ENCODE results near the gene TDRKH. TPM values are rescaled to one million over a fixed set of nuclear protein-coding genes. Genes with fewer than 3 reads are reported as not detected.

Gene TDRKH
- total and polyA plus RNA-seq, 2 of the 13 experiments (the other 11 are each of a cell fraction or from before 2014, with no cell fraction given): 3.9 to 5.4 TPM

DNA sequence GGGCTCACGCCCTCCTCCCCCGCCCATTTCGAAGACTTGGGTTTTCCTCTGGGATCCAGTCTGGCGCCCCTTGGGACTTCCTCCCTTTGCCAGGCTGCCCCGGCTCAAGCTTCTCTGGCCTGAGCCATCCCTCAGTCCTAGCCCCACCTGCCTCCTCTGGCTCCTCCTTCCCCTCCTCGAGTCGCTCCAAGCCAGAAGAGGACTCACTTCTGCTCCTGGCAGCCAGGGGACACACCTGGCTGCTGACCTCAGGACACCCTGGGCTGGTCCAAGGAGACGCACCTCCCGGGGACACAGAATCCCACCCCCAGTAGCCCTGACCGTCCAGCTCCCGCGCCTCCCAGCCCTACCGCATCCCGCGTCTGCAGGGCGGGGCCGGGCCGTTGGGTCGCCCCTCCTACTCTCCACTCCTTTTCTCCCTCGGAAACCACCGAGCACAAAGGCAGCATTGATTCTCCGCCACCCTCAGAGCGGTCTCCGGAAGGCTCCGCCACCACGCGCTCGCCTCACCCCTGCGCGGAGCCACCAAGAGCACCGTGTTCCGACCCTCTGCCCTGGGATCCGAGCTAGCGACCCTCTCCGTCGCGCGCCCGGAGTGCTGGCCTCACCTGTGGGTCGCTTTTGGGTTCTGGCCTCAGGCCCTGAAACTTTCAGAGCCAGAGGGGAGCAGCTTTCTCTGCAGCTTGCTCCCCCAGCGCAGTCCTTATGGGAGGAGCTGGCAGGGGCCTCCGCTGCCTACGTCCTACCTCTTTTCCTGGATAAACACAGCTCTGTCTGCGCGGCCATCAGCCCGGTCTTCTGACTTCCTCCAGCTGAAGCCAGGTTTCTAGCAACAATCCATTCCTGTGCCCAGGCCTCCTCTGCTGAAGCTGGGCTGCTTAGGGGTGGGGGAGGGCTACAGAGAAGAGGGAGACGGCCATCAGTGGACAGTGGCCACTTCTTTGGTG, 49.4 kb upstream of the TDRKH start, which contains the start of gene C2CD4D (continued):
- TF ChIP-seq, protein P1, sequence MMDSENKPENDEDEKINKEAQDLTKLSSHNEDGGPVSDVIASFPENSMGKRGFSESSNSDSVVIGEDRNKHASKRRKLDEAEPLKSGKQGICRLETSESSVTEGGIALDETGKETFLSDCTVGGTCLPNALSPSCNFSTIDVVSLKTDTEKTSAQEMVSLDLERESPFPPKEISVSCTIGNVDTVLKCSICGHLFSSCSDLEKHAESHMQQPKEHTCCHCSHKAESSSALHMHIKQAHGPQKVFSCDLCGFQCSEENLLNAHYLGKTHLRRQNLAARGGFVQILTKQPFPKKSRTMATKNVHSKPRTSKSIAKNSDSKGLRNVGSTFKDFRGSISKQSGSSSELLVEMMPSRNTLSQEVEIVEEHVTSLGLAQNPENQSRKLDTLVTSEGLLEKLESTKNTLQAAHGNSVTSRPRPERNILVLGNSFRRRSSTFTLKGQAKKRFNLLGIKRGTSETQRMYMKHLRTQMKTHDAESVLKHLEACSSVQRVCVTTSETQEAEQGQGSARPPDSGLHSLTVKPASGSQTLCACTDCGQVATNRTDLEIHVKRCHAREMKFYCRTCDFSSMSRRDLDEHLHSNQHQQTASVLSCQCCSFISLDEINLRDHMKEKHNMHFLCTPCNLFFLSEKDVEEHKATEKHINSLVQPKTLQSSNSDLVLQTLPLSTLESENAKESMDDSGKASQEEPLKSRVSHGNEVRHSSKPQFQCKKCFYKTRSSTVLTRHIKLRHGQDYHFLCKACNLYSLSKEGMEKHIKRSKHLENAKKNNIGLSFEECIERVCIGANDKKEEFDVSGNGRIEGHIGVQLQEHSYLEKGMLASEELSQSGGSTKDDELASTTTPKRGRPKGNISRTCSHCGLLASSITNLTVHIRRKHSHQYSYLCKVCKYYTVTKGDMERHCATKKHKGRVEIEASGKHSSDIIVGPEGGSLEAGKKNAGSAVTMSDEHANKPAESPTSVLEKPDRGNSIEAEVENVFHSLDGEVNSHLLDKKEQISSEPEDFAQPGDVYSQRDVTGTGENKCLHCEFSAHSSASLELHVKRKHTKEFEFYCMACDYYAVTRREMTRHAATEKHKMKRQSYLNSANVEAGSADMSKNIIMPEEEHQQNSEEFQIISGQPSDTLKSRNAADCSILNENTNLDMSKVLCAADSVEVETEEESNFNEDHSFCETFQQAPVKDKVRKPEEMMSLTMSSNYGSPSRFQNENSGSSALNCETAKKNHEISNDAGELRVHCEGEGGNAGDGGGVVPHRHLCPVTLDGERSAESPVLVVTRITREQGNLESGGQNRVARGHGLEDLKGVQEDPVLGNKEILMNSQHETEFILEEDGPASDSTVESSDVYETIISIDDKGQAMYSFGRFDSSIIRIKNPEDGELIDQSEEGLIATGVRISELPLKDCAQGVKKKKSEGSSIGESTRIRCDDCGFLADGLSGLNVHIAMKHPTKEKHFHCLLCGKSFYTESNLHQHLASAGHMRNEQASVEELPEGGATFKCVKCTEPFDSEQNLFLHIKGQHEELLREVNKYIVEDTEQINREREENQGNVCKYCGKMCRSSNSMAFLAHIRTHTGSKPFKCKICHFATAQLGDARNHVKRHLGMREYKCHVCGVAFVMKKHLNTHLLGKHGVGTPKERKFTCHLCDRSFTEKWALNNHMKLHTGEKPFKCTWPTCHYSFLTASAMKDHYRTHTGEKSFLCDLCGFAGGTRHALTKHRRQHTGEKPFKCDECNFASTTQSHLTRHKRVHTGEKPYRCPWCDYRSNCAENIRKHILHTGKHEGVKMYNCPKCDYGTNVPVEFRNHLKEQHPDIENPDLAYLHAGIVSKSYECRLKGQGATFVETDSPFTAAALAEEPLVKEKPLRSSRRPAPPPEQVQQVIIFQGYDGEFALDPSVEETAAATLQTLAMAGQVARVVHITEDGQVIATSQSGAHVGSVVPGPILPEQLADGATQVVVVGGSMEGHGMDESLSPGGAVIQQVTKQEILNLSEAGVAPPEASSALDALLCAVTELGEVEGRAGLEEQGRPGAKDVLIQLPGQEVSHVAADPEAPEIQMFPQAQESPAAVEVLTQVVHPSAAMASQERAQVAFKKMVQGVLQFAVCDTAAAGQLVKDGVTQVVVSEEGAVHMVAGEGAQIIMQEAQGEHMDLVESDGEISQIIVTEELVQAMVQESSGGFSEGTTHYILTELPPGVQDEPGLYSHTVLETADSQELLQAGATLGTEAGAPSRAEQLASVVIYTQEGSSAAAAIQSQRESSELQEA (CRISPR knock-in tag; IDR thresholded peaks at IDR 0.05; ENCODE audit: not compliant biosample characterization): no peak
- no peak for TF ChIP-seq GFI1 (CRISPR knock-in tag; IDR thresholded peaks at IDR 0.05; ENCODE audit: borderline replicate concordance)
- TF ChIP-seq ZSCAN21 (CRISPR knock-in tag; IDR thresholded peaks at IDR 0.05; ENCODE audit: borderline replicate concordance): 0 out of 2 replicates have a peak, but pooled peaks have one; percentile 45
- TF ChIP-seq NR2F1 (CRISPR knock-in tag; IDR thresholded peaks at IDR 0.05): no peak
- no peak for TF ChIP-seq RXRB (CRISPR knock-in tag; IDR thresholded peaks at IDR 0.05; ENCODE audit: borderline replicate concordance)
- TF ChIP-seq, protein P2, sequence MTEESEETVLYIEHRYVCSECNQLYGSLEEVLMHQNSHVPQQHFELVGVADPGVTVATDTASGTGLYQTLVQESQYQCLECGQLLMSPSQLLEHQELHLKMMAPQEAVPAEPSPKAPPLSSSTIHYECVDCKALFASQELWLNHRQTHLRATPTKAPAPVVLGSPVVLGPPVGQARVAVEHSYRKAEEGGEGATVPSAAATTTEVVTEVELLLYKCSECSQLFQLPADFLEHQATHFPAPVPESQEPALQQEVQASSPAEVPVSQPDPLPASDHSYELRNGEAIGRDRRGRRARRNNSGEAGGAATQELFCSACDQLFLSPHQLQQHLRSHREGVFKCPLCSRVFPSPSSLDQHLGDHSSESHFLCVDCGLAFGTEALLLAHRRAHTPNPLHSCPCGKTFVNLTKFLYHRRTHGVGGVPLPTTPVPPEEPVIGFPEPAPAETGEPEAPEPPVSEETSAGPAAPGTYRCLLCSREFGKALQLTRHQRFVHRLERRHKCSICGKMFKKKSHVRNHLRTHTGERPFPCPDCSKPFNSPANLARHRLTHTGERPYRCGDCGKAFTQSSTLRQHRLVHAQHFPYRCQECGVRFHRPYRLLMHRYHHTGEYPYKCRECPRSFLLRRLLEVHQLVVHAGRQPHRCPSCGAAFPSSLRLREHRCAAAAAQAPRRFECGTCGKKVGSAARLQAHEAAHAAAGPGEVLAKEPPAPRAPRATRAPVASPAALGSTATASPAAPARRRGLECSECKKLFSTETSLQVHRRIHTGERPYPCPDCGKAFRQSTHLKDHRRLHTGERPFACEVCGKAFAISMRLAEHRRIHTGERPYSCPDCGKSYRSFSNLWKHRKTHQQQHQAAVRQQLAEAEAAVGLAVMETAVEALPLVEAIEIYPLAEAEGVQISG (CRISPR knock-in tag; IDR thresholded peaks at IDR 0.05): no peak
- peak; percentile 55 for TF ChIP-seq POGZ (CRISPR knock-in tag; IDR thresholded peaks at IDR 0.05)
- no peak for TF ChIP-seq ARHGAP35 (CRISPR knock-in tag; IDR thresholded peaks at IDR 0.05; ENCODE audit: borderline replicate concordance)
- TF ChIP-seq SRSF9 (IDR thresholded peaks at IDR 0.05; ENCODE audit: borderline replicate concordance, insufficient read depth, low read depth, low read length, poor library complexity, severe bottlenecking): no peak
- TF ChIP-seq, protein P3, sequence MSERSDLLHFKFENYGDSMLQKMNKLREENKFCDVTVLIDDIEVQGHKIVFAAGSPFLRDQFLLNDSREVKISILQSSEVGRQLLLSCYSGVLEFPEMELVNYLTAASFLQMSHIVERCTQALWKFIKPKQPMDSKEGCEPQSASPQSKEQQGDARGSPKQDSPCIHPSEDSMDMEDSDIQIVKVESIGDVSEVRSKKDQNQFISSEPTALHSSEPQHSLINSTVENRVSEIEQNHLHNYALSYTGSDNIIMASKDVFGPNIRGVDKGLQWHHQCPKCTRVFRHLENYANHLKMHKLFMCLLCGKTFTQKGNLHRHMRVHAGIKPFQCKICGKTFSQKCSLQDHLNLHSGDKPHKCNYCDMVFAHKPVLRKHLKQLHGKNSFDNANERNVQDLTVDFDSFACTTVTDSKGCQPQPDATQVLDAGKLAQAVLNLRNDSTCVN (CRISPR knock-in tag; IDR thresholded peaks at IDR 0.05; ENCODE audit: borderline replicate concordance): no peak
- TF ChIP-seq WIZ (CRISPR knock-in tag; IDR thresholded peaks at IDR 0.05): no peak
- TF ChIP-seq, protein P4, sequence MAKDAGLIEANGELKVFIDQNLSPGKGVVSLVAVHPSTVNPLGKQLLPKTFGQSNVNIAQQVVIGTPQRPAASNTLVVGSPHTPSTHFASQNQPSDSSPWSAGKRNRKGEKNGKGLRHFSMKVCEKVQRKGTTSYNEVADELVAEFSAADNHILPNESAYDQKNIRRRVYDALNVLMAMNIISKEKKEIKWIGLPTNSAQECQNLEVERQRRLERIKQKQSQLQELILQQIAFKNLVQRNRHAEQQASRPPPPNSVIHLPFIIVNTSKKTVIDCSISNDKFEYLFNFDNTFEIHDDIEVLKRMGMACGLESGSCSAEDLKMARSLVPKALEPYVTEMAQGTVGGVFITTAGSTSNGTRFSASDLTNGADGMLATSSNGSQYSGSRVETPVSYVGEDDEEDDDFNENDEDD (CRISPR knock-in tag; IDR thresholded peaks at IDR 0.05; ENCODE audit: borderline replicate concordance): peak; percentile 44; the same call in 1 of the 2 replicates
- no peak for TF ChIP-seq PLRG1 (conservative IDR thresholded peaks at IDR 0.05)
